ENCODE data around the gene CFAP52. TPM values are rescaled to one million over a fixed set of nuclear protein-coding genes. Genes with fewer than 3 reads are reported as not detected.

CFAP52 gene
- polyA plus RNA-seq, 1 donor (not counting 4 experiments of a cell fraction or from before 2014, with no cell fraction given): 0.08 TPM

- dilution Hi-C loops (cut with MboI; ENCODE audit: extremely low pct_ligation_motif_present, low sequenced_read_pairs): no loop called here
- TF ChIP-seq EZH2 (IDR thresholded peaks at IDR 0.05; ENCODE audit: low read length) (no peak), CTCF (optimal IDR thresholded peaks at IDR 0.05 in 1 of 3, IDR thresholded peaks at IDR 0.05 in 1 of 3, conservative IDR thresholded peaks at IDR 0.05 in 1 of 3; ENCODE audit: extremely low read depth in 1 of 3, insufficient read depth in 2 of 3, low read length in 3 of 3) (no peak)
- Histone ChIP-seq H3K4me1 (ENCODE audit: control insufficient read depth, extremely low read depth, insufficient read depth, low read length) (peaks cover 29% of the 10 kb centered on the region), H3K27me3 (ENCODE audit: control insufficient read depth, extremely low read depth, insufficient read depth, low read length) (no peaks in the 10 kb centered on the region), H3K9ac (ENCODE audit: control insufficient read depth, extremely low read depth, insufficient read depth, low read length) (no peak overlapping the region), H3K27ac (ENCODE audit: control insufficient read depth, insufficient read depth, low read length) (no peak overlapping the region), H3K4me3 (ENCODE audit: control insufficient read depth in 2 of 3, extremely low read depth in 1 of 3, insufficient read depth in 2 of 3, low read depth in 1 of 3, low read length in 3 of 3) (no peak overlapping the region), H3K36me3 (ENCODE audit: control insufficient read depth in 2 of 2, extremely low read depth in 1 of 2, insufficient read depth in 2 of 2, low read length in 2 of 2) (peaks cover 0 to 2% of the 10 kb centered on the region in 2 experiments), H3K9me3 (ENCODE audit: control insufficient read depth, low read depth, low read length) (no peaks in the 10 kb centered on the region), H3K4me2 (ENCODE audit: control insufficient read depth, extremely low read depth, insufficient read depth, low read depth, low read length) (no peak overlapping the region), H4K20me1 (ENCODE audit: control insufficient read depth, extremely low read depth, insufficient read depth, low read length) (no peaks in the 10 kb centered on the region), H2AFZ (ENCODE audit: control insufficient read depth, low read length) (no peak overlapping the region), H3K79me2 (ENCODE audit: control insufficient read depth, insufficient read depth, low read length) (peaks cover 6% of the 10 kb centered on the region), H3K9me1 (ENCODE audit: control insufficient read depth, extremely low read depth, insufficient read depth, low read length) (peaks cover 2% of the 10 kb centered on the region)
- no peak for DNase-seq (ENCODE audit: low read depth, low spot score)
- FAIRE-seq: no peak
Measured at GRCh38 chr17:9666461-9667050, 90.1 kb downstream of the CFAP52 start.

GRCh38 chr17:9668517-9668916 is 92.1 kb downstream of the CFAP52 start:
- H4K20me1 ChIP-seq (ENCODE audit: control insufficient read depth, extremely low read depth, insufficient read depth, low read length): no peaks in the 10 kb centered on the region
- H3K27me3 ChIP-seq (ENCODE audit: control insufficient read depth, extremely low read depth, insufficient read depth, low read length): no peaks in the 10 kb centered on the region
- peaks cover 29% of the 10 kb centered on the region for H3K4me1 ChIP-seq (ENCODE audit: control insufficient read depth, extremely low read depth, insufficient read depth, low read length)
- peaks cover 0 to 3% of the 10 kb centered on the region in 2 experiments for H3K36me3 ChIP-seq (ENCODE audit: control insufficient read depth in 2 of 2, extremely low read depth in 1 of 2, insufficient read depth in 2 of 2, low read length in 2 of 2)
- H3K9ac ChIP-seq (ENCODE audit: control insufficient read depth, extremely low read depth, insufficient read depth, low read length): no peak overlapping the region
- dilution Hi-C loops (cut with MboI; ENCODE audit: extremely low pct_ligation_motif_present, low sequenced_read_pairs): no loop called here
- peak overlapping the region; percentile 18 for H3K4me2 ChIP-seq (ENCODE audit: control insufficient read depth, extremely low read depth, insufficient read depth, low read depth, low read length)
- FAIRE-seq: peak; percentile 84
- no peak for DNase-seq (ENCODE audit: low read depth, low spot score)
- no peaks in the 10 kb centered on the region for H3K9me3 ChIP-seq (ENCODE audit: control insufficient read depth, low read depth, low read length)
- no peak overlapping the region for H3K4me3 ChIP-seq (ENCODE audit: control insufficient read depth in 2 of 3, extremely low read depth in 1 of 3, insufficient read depth in 2 of 3, low read depth in 1 of 3, low read length in 3 of 3)
- no peak overlapping the region for H3K27ac ChIP-seq (ENCODE audit: control insufficient read depth, insufficient read depth, low read length)
- TF ChIP-seq CTCF (optimal IDR thresholded peaks at IDR 0.05 in 1 of 3, IDR thresholded peaks at IDR 0.05 in 1 of 3, conservative IDR thresholded peaks at IDR 0.05 in 1 of 3; ENCODE audit: extremely low read depth in 1 of 3, insufficient read depth in 2 of 3, low read length in 3 of 3) (no peak), EZH2 (IDR thresholded peaks at IDR 0.05; ENCODE audit: low read length) (no peak)
- H2AFZ ChIP-seq (ENCODE audit: control insufficient read depth, low read length): no peak overlapping the region
- H3K9me1 ChIP-seq (ENCODE audit: control insufficient read depth, extremely low read depth, insufficient read depth, low read length): peaks cover 2% of the 10 kb centered on the region
- no peaks in the 10 kb centered on the region for H3K79me2 ChIP-seq (ENCODE audit: control insufficient read depth, insufficient read depth, low read length)
